ENCODE measurements around the gene PIK3R6.
"Not testable (repeated sequence)": the region's sequence is repeated elsewhere in the genome, so short reads cannot be mapped to it uniquely, and the experiment has no call there.

PIK3R6 gene

GRCh38 chr17:8872705-8873435 lies 5.4 kb upstream of the PIK3R6 start:
- DNase-seq, result no peak

- DNase-seq, result no peak
Measured at GRCh38 chr17:8872036-8872704, 4.7 kb upstream of the PIK3R6 start.

GRCh38 chr17:8871081-8871581 lies 3.7 kb upstream of the PIK3R6 start:
- no peak for DNase-seq

- no peak for DNase-seq
Measured at GRCh38 chr17:8870406-8871040, 3.0 kb upstream of the PIK3R6 start.

- DNase-seq, result no peak
Measured at GRCh38 chr17:8869114-8869815, 1.8 kb upstream of the PIK3R6 start.

- no peak for DNase-seq
Measured at GRCh38 chr17:8868529-8868951, 1.1 kb upstream of the PIK3R6 start.

- no peak for DNase-seq
Measured at GRCh38 chr17:8868092-8868491, 618 bp upstream of the PIK3R6 start.

GRCh38 chr17:8865811-8866210 lies 1.7 kb downstream of the PIK3R6 start:
- no peak for DNase-seq

GRCh38 chr17:8865385-8865784 lies 2.1 kb downstream of the PIK3R6 start:
- no peak for DNase-seq

- no peak for DNase-seq
Measured at GRCh38 chr17:8862213-8863056, 5.0 kb downstream of the PIK3R6 start.

- no peak for DNase-seq
Measured at GRCh38 chr17:8861495-8862181, 5.8 kb downstream of the PIK3R6 start.

GRCh38 chr17:8859804-8860430 lies 7.6 kb downstream of the PIK3R6 start:
- no peak for DNase-seq

- no peak for DNase-seq
Measured at GRCh38 chr17:8859027-8859803, 8.3 kb downstream of the PIK3R6 start.

GRCh38 chr17:8857919-8858318 lies 9.6 kb downstream of the PIK3R6 start:
- no peak for DNase-seq

GRCh38 chr17:8856869-8857575 lies 10.5 kb downstream of the PIK3R6 start:
- DNase-seq, result no peak

GRCh38 chr17:8856205-8856603 lies 11.3 kb downstream of the PIK3R6 start:
- DNase-seq, result not testable (repeated sequence)

GRCh38 chr17:8855477-8856204 lies 11.8 kb downstream of the PIK3R6 start:
- DNase-seq, result no peak

GRCh38 chr17:8851600-8851999 lies 15.9 kb downstream of the PIK3R6 start:
- DNase-seq, result no peak

Data from DMS153 (cell line).